Fibroblast of upper back skin (primary cell): ENCODE results near the gene TRAF4.

ENCODE experiments used
- DNase-seq: peaks from one replicate; pipeline ENCODE4 v3.0.0-alpha.2; 2013

TRAF4 gene

GRCh38 chr17:28796062-28796461 is 52.3 kb downstream of the TRAF4 start:
- DNase-seq, result no peak
